HEK293 (cell line): Measurements from ENCODE around the gene KRTAP4-6.

Experiments
- KLF1 ChIP-seq: fragments of 450-650 bp; formaldehyde crosslinking; IDR thresholded peaks from 2 replicates; pipeline ENCODE4 v1.5.1; 2016; ENCODE audit warnings: missing biosample characterization, missing genetic modification characterization
- ZNF324 ChIP-seq: fragments of 450-650 bp; formaldehyde crosslinking; IDR thresholded peaks from 2 replicates; pipeline ENCODE4 v1.5.1; 2016; ENCODE audit warnings: missing biosample characterization, missing genetic modification characterization
- TF ChIP-seq, protein P1 (sequence below): fragments of 450-650 bp; formaldehyde crosslinking; IDR thresholded peaks from 2 replicates; pipeline ENCODE4 v1.5.1; 2016; ENCODE audit warnings: missing biosample characterization, missing genetic modification characterization
- TF ChIP-seq, protein P2 (sequence below): fragments of 450-650 bp; formaldehyde crosslinking; IDR thresholded peaks from 2 replicates; pipeline ENCODE4 v1.5.1; 2016; ENCODE audit warnings: missing biosample characterization, missing genetic modification characterization

DNA sequence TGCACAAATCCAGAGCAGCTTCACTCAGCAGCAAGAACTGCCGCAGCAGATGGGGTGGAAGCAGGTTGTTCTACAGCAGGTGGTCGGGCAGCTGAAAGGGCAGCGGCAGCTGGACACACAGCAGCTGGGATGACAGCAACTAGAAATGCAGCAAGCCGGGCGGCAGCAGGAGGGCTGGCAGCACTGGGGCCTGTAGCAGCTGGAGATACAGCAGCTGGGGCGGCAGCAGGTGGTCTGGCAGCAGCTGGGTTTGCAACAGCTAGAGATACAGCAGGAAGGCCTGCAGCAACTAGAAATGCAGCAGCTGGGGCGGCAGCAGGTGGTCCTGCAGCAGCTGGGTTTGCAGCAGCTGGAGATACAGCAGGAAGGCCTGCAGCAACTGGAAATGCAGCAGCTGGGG lies 27.2 kb upstream of the KRTAP4-6 start:
- TF ChIP-seq ZNF324 (tag by site-specific recombination) (no peak), KLF1 (tag by site-specific recombination) (no peak)
- TF ChIP-seq, protein P1, sequence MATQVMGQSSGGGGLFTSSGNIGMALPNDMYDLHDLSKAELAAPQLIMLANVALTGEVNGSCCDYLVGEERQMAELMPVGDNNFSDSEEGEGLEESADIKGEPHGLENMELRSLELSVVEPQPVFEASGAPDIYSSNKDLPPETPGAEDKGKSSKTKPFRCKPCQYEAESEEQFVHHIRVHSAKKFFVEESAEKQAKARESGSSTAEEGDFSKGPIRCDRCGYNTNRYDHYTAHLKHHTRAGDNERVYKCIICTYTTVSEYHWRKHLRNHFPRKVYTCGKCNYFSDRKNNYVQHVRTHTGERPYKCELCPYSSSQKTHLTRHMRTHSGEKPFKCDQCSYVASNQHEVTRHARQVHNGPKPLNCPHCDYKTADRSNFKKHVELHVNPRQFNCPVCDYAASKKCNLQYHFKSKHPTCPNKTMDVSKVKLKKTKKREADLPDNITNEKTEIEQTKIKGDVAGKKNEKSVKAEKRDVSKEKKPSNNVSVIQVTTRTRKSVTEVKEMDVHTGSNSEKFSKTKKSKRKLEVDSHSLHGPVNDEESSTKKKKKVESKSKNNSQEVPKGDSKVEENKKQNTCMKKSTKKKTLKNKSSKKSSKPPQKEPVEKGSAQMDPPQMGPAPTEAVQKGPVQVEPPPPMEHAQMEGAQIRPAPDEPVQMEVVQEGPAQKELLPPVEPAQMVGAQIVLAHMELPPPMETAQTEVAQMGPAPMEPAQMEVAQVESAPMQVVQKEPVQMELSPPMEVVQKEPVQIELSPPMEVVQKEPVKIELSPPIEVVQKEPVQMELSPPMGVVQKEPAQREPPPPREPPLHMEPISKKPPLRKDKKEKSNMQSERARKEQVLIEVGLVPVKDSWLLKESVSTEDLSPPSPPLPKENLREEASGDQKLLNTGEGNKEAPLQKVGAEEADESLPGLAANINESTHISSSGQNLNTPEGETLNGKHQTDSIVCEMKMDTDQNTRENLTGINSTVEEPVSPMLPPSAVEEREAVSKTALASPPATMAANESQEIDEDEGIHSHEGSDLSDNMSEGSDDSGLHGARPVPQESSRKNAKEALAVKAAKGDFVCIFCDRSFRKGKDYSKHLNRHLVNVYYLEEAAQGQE (tag by site-specific recombination): no peak
- TF ChIP-seq, protein P2, sequence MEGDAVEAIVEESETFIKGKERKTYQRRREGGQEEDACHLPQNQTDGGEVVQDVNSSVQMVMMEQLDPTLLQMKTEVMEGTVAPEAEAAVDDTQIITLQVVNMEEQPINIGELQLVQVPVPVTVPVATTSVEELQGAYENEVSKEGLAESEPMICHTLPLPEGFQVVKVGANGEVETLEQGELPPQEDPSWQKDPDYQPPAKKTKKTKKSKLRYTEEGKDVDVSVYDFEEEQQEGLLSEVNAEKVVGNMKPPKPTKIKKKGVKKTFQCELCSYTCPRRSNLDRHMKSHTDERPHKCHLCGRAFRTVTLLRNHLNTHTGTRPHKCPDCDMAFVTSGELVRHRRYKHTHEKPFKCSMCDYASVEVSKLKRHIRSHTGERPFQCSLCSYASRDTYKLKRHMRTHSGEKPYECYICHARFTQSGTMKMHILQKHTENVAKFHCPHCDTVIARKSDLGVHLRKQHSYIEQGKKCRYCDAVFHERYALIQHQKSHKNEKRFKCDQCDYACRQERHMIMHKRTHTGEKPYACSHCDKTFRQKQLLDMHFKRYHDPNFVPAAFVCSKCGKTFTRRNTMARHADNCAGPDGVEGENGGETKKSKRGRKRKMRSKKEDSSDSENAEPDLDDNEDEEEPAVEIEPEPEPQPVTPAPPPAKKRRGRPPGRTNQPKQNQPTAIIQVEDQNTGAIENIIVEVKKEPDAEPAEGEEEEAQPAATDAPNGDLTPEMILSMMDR (tag by site-specific recombination): no peak
